Stimulated activated CD4-positive, alpha-beta T cell treated with anti-CD3 and anti-CD28 coated beads, Interleukin-15, amount 100 ng/mL, for 24 hours (primary cell): ENCODE measurements around the gene CLSTN3.
"Not testable (repeated sequence)": the region's sequence is repeated elsewhere in the genome, so short reads cannot be mapped to it uniquely, and the experiment has no call there.

ENCODE experiments used
- DNase-seq: peaks from one replicate; pipeline ENCODE4 v3.0.0-alpha.2; 2020

CLSTN3 gene

GRCh38 chr12:7154042-7154441 is 23.9 kb downstream of the CLSTN3 start:
- DNase-seq: no peak

- DNase-seq: no peak
Observed at GRCh38 chr12:7154901-7155470, 24.8 kb downstream of the CLSTN3 start.

GRCh38 chr12:7155471-7156034 is 25.4 kb downstream of the CLSTN3 start:
- DNase-seq: no peak

- no peak for DNase-seq
Observed at GRCh38 chr12:7156259-7157197, 26.4 kb downstream of the CLSTN3 start.

- no peak for DNase-seq
Observed at GRCh38 chr12:7157391-7157790, 27.2 kb downstream of the CLSTN3 start.

- no peak for DNase-seq
Observed at GRCh38 chr12:7158781-7159609, 28.8 kb downstream of the CLSTN3 start.

GRCh38 chr12:7160183-7160582 is 30.0 kb downstream of the CLSTN3 start:
- no peak for DNase-seq

GRCh38 chr12:7161327-7161726 is 31.2 kb downstream of the CLSTN3 start:
- no peak for DNase-seq

- no peak for DNase-seq
Observed at GRCh38 chr12:7161811-7162210, 31.6 kb downstream of the CLSTN3 start.

- peak; percentile 53 for DNase-seq
Observed at GRCh38 chr12:7162691-7163114, 32.5 kb downstream of the CLSTN3 start.

GRCh38 chr12:7169951-7170350 is 39.8 kb downstream of the CLSTN3 start:
- DNase-seq: no peak

- no peak for DNase-seq
Observed at GRCh38 chr12:7171854-7172253, 41.7 kb downstream of the CLSTN3 start.

GRCh38 chr12:7175493-7175892 is 45.3 kb downstream of the CLSTN3 start:
- DNase-seq: no peak

GRCh38 chr12:7176595-7176994 is 46.4 kb downstream of the CLSTN3 start:
- no peak for DNase-seq

- no peak for DNase-seq
Observed at GRCh38 chr12:7178481-7178880, 48.3 kb downstream of the CLSTN3 start.

GRCh38 chr12:7180685-7181084 is 50.5 kb downstream of the CLSTN3 start:
- no peak for DNase-seq

- not testable (repeated sequence) for DNase-seq
Observed at GRCh38 chr12:7186058-7186457, 55.9 kb downstream of the CLSTN3 start.

- peak; percentile 77 for DNase-seq
Observed at GRCh38 chr12:7188562-7189397, 58.6 kb downstream of the CLSTN3 start.

GRCh38 chr12:7189398-7190267 is 59.5 kb downstream of the CLSTN3 start, which contains the start of gene PEX5:
Gene PEX5 (plus strand): TSS chr12:7189686. CDS start chr12:7190378, 692 bp downstream.
- peak; percentile 88 for DNase-seq

GRCh38 chr12:7190268-7191055 is 60.3 kb downstream of the CLSTN3 start:
- DNase-seq: peak; percentile 12
